IPS DF 19.7 (cell line): Measurements from ENCODE around the gene EI24.

Experiments
- DNase-seq: peaks from one replicate; pipeline ENCODE4 v3.0.0-alpha.2; 2013; ENCODE audit warnings: low read depth, low spot score

The EI24 gene

GRCh38 chr11:125578783-125579182, 9.5 kb downstream of the EI24 start:
- DNase-seq = no peak

DNA sequence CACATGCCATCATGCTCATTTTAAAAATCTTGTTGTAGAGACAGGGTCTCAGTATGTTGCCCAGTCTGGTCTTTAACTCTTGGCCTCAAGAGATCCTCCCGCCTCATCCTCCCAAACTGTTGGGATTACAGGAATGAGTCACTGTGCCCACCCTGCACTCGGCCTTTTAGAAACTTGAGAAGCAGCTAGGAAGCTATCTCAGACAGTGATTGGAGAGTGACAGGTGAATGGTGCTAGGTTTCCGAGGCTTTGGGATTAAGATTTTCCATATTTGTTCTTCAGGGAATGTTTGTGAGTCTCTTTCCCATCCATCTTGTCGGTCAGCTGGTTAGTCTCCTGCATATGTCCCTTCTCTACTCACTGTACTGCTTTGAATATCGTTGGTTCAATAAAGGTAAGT, 10.5 kb downstream of the EI24 start:
- DNase-seq = no peak

DNA sequence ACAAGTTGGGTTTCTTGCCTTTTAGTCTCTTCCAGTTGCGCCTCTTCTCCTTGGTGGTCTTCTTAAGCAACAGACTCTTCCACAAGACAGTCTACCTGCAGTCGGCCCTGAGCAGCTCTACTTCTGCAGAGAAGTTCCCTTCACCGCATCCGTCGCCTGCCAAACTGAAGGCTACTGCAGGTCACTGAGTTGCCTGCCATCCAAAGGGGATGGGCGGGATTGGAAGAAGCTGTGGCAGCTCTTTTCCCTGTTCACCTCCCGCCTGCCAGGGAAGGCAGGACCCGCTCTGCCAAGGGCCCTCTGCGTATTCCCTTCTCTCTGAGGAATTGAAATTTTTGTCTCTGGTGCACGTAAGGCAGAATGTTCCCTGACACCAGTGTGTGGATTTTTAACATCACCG, 14.2 kb downstream of the EI24 start:
- no peak for DNase-seq

GRCh38 chr11:125585487-125585886, 16.2 kb downstream of the EI24 start:
- no peak for DNase-seq

DNA sequence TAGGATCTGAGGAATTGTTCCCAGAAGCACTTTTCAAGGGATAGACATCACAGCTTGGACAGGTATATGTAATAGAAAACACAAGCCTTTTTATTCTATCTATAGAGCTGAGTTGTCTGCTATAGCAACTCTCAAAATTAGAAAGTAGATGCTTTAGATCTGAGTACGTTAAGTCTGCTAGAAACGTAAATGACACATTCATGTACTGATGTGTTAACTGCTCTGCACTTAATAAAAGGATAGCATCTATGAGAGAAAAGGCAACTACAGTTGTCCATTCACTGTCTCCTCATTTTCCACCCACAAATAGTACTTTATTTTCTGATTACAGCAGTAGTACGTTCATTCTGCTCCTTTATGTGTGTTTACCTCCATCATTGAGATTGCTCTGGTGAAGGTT, 17.3 kb downstream of the EI24 start:
- DNase-seq = no peak

DNA sequence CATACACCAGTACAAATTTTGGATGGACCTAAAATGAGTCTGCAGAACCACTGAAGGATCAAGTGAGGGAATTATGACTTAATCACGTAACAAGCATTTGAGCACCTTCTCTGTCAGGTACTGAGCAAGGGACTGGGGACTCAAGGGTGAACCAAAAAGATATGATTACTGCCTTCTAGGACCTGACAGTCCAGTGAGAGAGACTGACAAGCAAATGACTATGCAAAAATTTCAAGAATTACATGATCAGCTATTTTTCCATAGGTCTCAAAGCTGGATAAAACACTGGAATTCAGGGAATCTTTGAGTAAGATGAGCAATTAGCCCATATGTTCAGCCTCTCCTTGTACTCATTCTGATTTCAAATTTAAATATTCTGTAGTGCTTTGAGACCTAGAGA, 18.2 kb downstream of the EI24 start:
- no peak for DNase-seq

- no peak for DNase-seq
Observed at GRCh38 chr11:125588505-125588904, 19.2 kb downstream of the EI24 start.

DNA sequence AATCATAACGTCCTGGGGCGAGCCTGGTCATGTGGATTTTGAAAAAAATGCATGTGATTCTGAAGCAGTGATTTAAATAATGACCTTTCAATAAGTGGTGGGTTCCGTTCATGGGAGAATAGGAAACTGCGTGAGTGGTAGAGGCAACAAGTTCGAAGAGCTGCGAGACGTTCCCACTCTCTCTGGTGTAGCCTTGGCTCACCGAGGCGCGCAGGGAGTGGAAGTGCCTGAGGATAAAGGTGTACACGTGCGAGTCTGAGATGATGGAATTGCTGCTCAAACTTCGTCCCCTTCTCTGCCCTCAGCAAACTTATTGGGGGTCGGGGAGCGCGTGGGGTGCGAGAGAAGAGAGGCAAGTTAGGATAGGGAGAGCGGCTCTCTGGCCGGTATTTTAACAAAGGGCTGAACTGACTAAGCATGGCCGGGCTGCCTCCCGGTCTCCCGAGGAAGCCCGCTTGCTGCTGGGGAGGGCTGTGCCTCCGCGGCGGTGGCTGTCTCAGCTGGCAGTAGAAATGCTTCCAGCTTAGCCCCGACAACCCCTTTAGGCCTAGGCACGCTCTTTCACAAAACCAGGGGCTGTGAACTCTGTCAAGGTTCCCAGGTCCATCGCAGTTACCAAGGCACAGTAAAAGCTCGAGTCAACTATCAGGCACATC, 22.5 kb downstream of the EI24 start:
- DNase-seq = no peak

DNA sequence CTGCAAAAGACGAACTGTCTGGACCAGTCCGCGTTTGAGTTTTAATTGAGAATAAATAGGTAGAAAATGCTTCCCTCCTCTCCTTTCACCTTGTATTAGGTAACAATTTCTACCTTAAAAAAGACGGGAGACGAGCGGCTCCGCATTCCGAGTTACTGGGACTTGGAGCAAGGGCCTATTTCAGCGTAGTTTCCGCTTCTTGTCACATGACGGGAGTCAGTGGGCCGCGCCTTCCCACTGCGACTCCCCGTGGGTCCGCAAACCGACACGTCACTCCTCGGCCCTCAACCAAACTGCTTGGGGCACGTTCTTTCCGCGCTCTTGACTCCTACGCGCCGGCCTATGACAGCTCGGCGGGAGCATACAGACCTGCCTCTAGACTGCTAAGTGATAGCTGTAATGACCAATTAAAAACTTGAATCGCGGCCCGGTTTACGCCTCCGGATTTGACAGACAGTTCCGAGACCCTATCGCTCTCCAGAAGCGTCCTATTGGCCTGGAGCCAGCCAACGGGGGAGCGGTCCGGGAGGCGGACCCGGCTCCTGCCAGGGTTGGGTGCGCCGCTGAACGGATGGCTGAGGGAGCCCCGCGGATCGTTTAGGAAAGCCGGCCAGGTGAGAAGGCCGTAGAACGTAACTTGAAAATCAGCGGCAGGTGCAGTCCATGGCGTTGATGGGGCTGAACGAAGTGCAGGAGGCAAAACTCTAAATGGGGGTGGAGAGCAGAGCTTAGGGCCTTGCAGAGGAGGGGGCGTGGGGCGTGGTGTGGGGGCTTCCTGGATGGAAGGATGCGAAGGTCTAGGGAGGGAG, 23.2 kb downstream of the EI24 start, which contains the start of gene STT3A:
Gene STT3A, plus strand, starts transcription at position 548 of the 809 bp plus-strand sequence. CDS start 3,064 bp downstream, outside the sequence.
- peak; percentile 98 for DNase-seq

DNA sequence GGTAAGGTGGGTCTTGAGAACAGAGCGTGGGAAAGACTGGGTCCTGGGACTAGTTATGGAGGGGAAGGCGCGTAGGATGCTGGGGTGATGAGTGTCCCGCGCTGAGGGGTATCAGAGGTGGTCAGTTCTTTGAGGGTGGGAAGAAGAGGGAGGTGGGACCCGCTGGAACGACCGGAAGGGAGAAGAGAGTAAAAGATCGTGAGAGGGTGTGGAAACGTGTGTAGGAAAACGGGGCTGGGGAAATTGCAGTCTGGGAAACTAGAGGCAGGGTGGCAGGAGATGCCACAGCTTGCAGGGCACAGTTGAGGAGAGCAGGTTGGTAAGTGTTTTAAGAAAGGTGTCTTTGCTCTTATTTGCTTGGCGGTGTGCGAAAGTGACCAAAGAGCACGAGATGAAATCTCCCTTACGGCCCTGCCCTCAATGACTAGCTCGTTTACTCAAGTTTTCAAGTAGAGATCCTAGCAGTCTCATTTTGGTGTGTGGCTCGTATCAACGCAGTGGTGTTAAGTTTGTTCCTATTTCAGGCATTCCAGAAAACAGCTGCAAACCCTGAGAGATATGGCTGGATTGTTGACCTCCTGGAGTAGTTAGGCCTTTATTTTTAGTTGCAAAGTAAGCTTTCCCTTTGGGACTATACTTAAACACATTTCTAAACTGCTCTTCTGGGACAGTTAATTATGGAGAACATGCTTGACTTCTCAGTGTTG, 24.0 kb downstream of the EI24 start:
- DNase-seq = peak; percentile 17

- no peak for DNase-seq
Observed at GRCh38 chr11:125594958-125595357, 25.7 kb downstream of the EI24 start.

GRCh38 chr11:125600663-125601062, 31.4 kb downstream of the EI24 start:
- no peak for DNase-seq

DNA sequence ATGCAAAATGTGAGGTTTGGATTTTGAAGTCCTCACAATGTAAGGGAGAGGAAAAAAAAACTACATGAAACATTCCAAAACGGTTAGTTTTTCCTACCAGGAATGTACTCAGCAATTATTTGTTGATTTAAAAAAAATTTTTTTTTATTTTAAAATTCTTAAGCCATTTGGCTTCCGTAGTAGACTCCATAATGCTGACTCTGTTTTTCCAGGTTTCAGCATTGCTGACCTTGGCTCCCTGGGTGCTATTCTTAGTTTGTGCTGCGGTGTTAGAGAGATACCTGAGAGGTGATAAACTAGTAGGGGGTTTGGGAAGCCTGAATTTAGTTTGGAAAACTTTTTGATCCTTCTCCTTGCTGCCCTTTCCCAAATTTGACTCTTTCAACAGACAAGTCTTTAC, 33.9 kb downstream of the EI24 start:
- DNase-seq = no peak

DNA sequence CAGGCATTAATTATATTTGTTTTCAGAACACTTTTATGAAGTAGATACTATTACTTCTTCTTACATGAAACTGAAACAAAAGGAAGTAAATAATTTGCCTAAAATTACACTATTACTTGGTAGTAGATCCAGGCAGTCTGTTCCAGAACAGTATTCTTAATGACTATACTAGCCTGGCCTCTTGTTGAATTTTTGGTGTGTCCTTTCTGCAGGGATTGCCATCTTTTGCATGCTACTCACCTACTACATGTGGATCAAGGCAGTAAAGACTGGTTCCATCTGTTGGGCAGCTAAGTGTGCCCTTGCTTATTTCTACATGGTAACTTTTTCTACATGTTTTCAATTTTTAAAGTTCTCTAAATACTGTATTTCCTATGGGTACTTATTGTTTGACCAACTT, 36.1 kb downstream of the EI24 start:
- no peak for DNase-seq

- DNase-seq = no peak
Observed at GRCh38 chr11:125609545-125609944, 40.3 kb downstream of the EI24 start.

GRCh38 chr11:125618383-125618782, 49.1 kb downstream of the EI24 start:
- DNase-seq = no peak

DNA sequence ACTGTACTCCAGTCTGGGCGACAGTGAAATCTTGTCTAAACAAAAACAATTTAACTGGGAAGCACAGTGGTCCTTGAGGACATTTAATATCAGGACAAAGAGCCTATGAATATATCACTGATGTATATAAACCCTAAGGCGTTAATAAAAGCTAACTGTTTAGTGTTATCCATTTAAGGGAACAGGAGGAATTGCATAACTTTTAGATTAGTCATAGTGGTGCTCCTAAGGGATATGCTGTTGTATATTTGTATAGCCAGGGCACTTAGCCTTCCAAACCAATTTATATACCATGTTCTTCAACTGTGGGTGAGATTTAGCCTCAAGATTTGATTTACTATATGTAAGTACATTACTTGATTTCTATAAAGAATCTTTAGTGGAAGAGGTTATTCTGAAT, 52.7 kb downstream of the EI24 start:
- no peak for DNase-seq

GRCh38 chr11:125623064-125623463, 53.8 kb downstream of the EI24 start:
- no peak for DNase-seq

- DNase-seq = no peak
Observed at GRCh38 chr11:125624756-125625213, 55.5 kb downstream of the EI24 start, which contains the start of gene CHEK1. CHEK1 (plus strand) TSS chr11:125625163; CDS start chr11:125626769, 1,606 bp downstream.

GRCh38 chr11:125625225-125625629, 56.0 kb downstream of the EI24 start:
- DNase-seq = peak; percentile 17

DNA sequence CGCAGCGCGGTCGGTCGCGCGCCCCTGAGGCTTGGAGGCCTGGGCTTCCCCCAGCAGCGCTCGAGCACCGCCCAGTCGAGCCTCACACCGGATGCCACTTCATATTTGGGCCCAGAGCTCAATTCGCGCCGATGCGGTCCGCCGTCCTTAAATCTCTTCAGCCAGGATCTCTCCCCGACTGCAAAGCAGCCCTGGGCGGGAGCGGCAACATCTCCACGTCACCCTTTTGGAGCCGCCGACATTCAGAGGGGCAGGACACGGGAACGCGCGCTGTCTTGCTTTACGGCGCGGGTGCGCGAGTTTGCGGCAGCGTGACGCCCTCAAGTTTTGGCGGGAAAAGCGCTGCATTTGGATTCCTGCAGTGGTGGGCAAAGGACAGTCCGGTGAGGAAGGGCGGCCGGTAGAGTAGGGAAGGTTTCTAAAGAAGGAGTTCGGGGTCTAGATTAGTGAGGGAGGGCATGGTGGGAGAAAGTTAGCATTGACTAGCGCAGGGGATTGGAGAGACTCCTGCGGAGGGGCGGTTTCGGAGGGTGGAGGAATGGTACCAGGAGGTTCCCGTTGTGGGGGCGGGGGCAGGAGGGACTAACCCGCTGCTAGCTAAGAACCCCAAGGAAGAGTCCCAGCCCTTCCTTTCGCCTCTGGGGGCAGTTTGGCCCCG, 56.5 kb downstream of the EI24 start:
- peak; percentile 65 for DNase-seq
